Muscle layer of duodenum (tissue), 2 donors: ENCODE results near the gene SULT1B1.

Experiments
- H3K27ac ChIP-seq: one replicate; pipeline ENCODE4 v1.7.0; 2013; ENCODE audit warnings: mild to moderate bottlenecking, low read length
- H3K27me3 ChIP-seq: one replicate; pipeline ENCODE4 v1.7.0; 2013; ENCODE audit warnings: low read depth, mild to moderate bottlenecking, control low read depth, low read length
- H3K36me3 ChIP-seq, 2 donors: one replicate each; pipeline ENCODE4 v1.7.0; 2013; ENCODE audit warnings: low read length in 2 of 2, control low read depth in 1 of 2, mild to moderate bottlenecking in 1 of 2; ENCODE audit not compliant: insufficient read depth in 2 of 2, control insufficient read depth in 1 of 2
- H3K4me1 ChIP-seq, 2 donors: one replicate each; pipeline ENCODE4 v1.7.0; 2013; ENCODE audit warnings: low read length in 2 of 2, mild to moderate bottlenecking in 2 of 2, control low read depth in 1 of 2, moderate library complexity in 1 of 2; ENCODE audit not compliant: insufficient read depth in 2 of 2, control insufficient read depth in 1 of 2
- H3K4me3 ChIP-seq, 2 donors: one replicate each; pipeline ENCODE4 v1.7.0; 2013; ENCODE audit warnings: low read length in 2 of 2, low read depth in 1 of 2, mild to moderate bottlenecking in 1 of 2
- H3K9me3 ChIP-seq, 2 donors: one replicate each; pipeline ENCODE4 v1.7.0; 2013; ENCODE audit warnings: low read length in 2 of 2, control low read depth in 1 of 2, mild to moderate bottlenecking in 1 of 2; ENCODE audit not compliant: control insufficient read depth in 1 of 2
- donor health status: healthy.

The SULT1B1 gene

DNA sequence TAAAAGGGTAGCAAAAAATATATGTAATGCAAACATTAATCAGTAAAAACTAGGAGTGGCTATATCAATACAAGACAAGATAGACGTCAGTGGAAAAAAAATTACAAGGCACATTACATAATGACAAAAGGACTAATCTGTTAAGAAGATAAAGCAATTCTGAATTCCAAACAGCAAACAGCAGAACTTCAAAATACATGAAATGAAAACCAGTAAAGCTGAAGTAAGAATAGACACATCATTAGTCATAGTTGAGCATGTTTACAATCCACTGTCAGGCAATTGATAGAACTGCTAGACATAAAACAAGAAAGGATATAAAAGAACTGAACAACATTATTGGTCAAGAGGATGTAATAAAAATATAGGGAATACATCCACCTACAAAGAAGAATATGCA lies 12.2 kb downstream of the SULT1B1 start:
- H3K4me3 ChIP-seq = no peak overlapping the region
- H3K9me3 ChIP-seq = no peaks in the 10 kb centered on the region
- no peaks in the 10 kb centered on the region for H3K36me3 ChIP-seq
- H3K4me1 ChIP-seq = no peaks in the 10 kb centered on the region
- H3K27ac ChIP-seq = no peak overlapping the region
- no peaks in the 10 kb centered on the region for H3K27me3 ChIP-seq

DNA sequence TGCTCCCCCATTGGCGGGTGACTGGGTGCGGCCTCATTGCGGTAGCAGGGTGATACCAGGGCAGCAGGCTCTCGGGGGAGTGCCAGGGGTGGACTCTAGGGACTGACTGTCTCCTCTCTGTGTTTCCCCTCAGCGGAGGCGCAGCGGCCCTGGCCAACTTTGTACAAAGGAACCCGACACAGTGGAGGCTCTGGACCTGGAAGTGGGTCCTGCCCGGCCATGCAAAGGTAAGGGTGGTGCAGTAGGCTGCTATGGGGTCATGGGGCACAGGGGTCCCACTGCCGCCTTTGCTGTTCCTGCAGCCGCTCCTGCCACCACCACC lies 16.3 kb downstream of the SULT1B1 start:
- Histone ChIP-seq H3K4me1 (no peaks in the 10 kb centered on the region), H3K27ac (no peak overlapping the region), H3K27me3 (no peaks in the 10 kb centered on the region), H3K4me3 (no peak overlapping the region), H3K36me3 (no peaks in the 10 kb centered on the region), H3K9me3 (no peaks in the 10 kb centered on the region)

DNA sequence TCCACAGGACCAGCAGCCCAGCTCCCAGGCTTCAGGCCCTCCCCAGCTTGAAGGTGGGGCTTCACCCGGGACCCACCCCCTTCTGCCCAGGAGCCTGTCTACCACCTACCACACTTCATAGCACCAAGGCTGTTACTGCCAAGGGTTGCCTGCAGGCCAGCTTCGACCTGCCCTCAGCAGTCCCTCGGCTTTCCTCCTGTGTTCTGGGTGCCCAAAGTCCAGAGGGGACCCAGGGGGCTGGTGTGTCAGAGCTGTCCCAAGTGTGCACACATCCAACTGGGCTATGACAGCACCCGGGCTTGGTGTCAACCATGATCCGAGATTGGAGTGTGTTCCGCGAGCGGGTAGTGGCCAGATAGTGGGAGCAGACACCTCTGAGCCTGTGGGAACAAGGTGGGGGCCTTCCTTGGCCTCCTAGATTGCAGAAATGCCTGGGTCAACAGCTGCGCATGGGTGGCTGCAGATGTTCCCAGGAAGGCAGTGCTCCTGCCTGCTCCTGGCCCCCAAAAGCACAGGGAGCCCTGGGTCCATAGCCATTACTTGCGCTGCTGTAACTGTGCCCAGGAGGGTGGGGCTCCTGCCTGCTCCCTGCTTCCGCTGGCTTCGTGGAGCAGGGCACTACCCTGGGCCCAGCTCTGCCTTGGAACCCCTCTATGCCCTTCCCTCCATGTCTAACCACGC lies 16.8 kb downstream of the SULT1B1 start:
- no peaks in the 10 kb centered on the region for H3K9me3 ChIP-seq

DNA sequence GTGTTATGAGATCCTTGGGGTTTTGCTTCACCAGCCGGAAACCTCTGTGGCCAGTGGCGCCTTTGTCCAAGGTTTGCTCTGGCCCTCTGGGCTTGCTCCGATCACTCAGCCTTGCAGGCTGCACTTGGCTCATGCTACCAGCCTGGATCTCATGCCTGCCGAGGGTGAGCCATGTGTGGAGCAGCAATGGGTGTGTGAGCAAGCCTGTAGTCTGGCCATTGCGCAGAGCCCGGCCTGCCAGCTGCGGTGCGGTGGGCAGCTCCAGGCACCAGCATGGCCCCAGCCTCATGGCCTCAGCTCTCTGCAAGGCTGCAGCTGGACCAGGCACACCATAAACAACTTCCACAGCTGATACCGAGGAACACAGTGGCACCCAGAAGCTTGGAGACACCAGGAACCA lies 17.8 kb downstream of the SULT1B1 start:
- no peak overlapping the region for H3K4me3 ChIP-seq
- no peaks in the 10 kb centered on the region for H3K27me3 ChIP-seq
- H3K9me3 ChIP-seq = no peaks in the 10 kb centered on the region
- H3K27ac ChIP-seq = no peak overlapping the region
- H3K4me1 ChIP-seq = no peaks in the 10 kb centered on the region
- H3K36me3 ChIP-seq = no peaks in the 10 kb centered on the region

More for the DNA sequence above, 16.8 kb downstream of the SULT1B1 start:
- H3K27me3 ChIP-seq = no peaks in the 10 kb centered on the region
- no peak overlapping the region for H3K27ac ChIP-seq
- no peaks in the 10 kb centered on the region for H3K4me1 ChIP-seq
- no peak overlapping the region for H3K4me3 ChIP-seq
- no peaks in the 10 kb centered on the region for H3K36me3 ChIP-seq

DNA sequence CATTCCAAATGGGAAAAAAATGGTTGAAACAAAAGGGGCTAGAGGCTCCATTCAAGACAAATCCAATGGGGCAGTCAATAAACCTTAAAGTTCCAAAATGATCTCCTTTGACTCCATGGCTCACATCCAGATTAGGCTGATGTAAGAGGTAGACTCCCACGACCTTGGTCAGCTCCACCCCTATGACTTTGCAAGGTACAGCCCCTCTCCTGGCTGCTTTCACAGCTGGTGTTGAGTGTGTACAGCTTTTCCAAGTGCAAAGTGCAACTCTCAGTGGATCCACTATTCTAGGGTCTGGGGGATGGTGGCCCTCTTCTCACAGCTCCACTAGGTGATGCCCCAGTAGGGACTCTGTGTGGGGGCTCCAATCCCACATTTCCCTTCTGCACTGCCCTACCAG lies 21.5 kb downstream of the SULT1B1 start:
- H3K27me3 ChIP-seq = no peaks in the 10 kb centered on the region

DNA sequence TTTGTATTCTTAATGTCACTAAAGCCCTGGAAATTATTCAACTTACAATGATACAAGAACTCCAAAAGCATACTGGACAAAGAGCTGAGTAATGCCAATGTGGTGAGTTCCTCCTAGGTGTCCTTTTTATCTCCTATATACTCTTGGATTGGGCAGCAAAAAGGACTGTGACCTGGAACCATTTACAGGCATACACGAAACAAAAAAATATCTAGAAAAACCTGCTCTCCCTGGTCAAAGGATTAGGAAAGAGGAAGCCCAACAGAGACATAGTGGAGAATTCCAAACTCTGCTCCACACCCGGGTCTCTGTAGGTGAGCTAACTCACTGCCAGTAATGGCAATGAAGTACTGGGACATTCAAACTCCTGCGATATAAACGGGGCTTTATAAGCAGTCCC lies 25.3 kb downstream of the SULT1B1 start:
- Histone ChIP-seq H3K9me3 (no peaks in the 10 kb centered on the region), H3K4me3 (no peak overlapping the region), H3K36me3 (no peaks in the 10 kb centered on the region), H3K27me3 (no peaks in the 10 kb centered on the region), H3K27ac (no peak overlapping the region), H3K4me1 (no peaks in the 10 kb centered on the region)

More for the DNA sequence above, 21.5 kb downstream of the SULT1B1 start:
- no peak overlapping the region for H3K4me3 ChIP-seq
- H3K9me3 ChIP-seq = no peaks in the 10 kb centered on the region
- no peak overlapping the region for H3K27ac ChIP-seq
- H3K4me1 ChIP-seq = no peaks in the 10 kb centered on the region
- H3K36me3 ChIP-seq = no peaks in the 10 kb centered on the region

DNA sequence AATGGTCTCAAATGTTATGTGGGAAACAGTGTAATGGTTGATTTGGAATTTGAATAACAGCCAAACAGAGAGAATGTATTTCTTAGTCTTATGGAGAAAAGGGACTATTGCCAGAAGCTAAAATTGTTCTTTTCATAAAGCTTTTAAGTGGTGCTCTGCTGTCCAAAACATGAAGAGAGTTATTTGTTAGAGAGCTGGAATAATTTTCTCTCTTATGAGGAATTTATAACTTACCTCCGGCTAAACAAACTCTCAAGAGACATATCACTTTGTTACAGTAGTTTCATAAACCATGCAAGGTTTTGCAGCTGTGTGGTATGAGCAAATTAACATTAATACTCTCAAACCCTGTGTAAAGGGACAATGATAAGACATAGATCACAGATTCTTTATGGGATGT lies 28.6 kb downstream of the SULT1B1 start:
- no peaks in the 10 kb centered on the region for H3K36me3 ChIP-seq
- H3K9me3 ChIP-seq = no peaks in the 10 kb centered on the region
- no peaks in the 10 kb centered on the region for H3K27me3 ChIP-seq
- no peak overlapping the region for H3K4me3 ChIP-seq
- H3K27ac ChIP-seq = no peak overlapping the region
- no peaks in the 10 kb centered on the region for H3K4me1 ChIP-seq

DNA sequence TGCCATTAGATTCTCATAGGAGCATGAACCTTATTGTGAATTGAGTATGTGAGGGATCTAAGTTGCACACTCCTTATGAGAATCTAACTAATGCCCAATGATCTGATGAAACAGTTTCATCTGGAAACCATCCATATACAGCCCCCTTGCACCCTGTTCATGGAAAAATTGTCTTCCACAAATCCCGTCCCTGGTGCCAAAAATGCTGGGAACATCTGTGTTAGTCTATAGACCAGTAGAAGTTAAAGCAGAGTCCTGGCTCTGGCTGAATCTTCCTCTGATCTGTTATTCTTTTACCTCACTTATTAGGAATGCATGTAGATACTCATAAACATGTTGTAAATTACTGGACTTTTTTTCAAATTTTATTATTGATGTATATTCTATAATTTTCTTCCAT lies 29.2 kb downstream of the SULT1B1 start:
- no peaks in the 10 kb centered on the region for H3K9me3 ChIP-seq
- no peak overlapping the region for H3K27ac ChIP-seq
- no peak overlapping the region for H3K4me3 ChIP-seq
- H3K4me1 ChIP-seq = no peaks in the 10 kb centered on the region
- no peaks in the 10 kb centered on the region for H3K36me3 ChIP-seq
- H3K27me3 ChIP-seq = no peaks in the 10 kb centered on the region

DNA sequence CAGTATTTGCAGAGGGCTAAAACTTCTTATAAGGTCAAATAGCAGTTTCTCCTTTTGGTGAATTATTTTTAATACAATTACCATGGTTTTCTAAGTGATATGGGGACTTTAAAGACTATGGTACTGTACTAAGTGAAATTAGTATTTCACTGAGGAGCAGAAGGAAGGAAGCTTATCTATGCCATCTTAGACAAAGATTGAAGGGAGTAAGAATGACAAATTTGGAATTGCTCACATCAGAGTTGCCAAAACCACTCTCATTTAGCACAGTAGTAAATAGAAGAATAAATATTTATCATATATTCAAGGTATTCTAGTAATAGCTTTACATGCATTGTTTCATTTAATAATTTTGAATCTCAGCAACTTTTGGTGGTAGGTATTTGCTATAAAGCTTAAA lies 30.4 kb downstream of the SULT1B1 start:
- Histone ChIP-seq H3K9me3 (no peaks in the 10 kb centered on the region), H3K27me3 (no peaks in the 10 kb centered on the region), H3K36me3 (no peaks in the 10 kb centered on the region), H3K4me3 (no peak overlapping the region), H3K4me1 (no peaks in the 10 kb centered on the region), H3K27ac (no peak overlapping the region)

DNA sequence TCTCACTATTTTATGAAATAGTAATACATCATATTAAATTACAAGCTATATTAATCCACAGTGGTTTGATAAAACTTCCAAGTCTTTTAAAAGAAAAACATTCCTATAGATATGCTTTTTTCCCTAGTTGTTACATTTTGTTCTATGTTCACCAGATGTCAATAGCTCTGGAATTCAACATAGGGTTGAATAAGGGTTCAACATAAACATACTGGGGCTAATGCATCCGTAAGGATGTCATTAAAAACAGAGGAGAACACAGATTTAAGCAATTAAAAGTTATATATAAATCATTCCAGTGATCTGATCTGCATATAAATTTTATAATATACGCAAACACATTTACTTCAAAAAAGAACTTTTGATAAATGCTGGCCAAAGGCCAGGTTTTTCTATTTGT lies 32.5 kb downstream of the SULT1B1 start:
- Histone ChIP-seq H3K9me3 (no peaks in the 10 kb centered on the region), H3K4me1 (no peaks in the 10 kb centered on the region), H3K27me3 (no peaks in the 10 kb centered on the region), H3K36me3 (no peaks in the 10 kb centered on the region), H3K27ac (no peak overlapping the region), H3K4me3 (no peak overlapping the region)

DNA sequence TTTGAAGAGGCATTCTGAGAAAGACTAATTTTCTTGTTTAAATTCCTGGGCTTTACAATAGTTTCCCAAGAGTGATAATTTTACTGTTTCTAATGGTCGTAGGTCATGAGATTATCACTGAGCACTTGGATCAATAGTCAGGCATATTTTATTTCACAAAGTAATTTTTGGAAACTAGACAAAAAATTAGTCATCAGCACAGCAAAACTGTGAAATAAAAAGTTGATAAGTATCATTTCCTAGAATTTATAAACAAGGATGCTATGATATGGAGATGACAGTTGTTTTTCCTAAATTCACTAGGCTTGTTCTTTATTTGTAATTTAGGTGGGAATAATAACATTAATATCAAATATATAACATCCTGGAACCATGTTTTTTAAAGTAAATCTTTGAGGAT lies 33.0 kb downstream of the SULT1B1 start:
- Histone ChIP-seq H3K27ac (no peak overlapping the region), H3K4me3 (no peak overlapping the region), H3K9me3 (no peaks in the 10 kb centered on the region), H3K4me1 (no peaks in the 10 kb centered on the region), H3K27me3 (no peaks in the 10 kb centered on the region), H3K36me3 (no peaks in the 10 kb centered on the region)

DNA sequence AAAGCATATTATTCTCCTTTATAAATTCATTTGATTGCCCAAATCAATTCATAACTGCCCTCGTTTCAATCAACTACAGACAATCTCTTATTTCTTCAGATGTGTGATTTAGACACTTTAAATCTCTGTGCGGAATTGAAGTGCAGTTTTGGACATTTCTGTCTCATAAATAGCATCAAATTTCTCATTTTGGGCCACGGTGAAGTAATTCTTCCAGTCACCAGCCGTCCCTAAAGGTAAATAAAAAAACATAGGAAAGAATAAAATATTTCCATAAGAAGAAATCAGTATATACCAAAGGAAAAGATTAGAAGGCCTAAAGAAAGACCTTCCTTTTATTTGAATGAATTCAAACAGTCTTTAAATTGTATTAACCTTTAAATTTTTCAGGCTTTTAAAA lies 33.4 kb downstream of the SULT1B1 start:
- Histone ChIP-seq H3K4me1 (no peaks in the 10 kb centered on the region), H3K36me3 (no peaks in the 10 kb centered on the region), H3K9me3 (no peaks in the 10 kb centered on the region), H3K4me3 (no peak overlapping the region), H3K27ac (no peak overlapping the region), H3K27me3 (no peaks in the 10 kb centered on the region)
